Esophagus squamous epithelium (tissue), 5 donors: ENCODE results near the gene DST. TPM values are rescaled to one million over a fixed set of nuclear protein-coding genes. Genes with fewer than 3 reads are reported as not detected.

ENCODE experiments used
- DNase-seq: peaks from one replicate; lab custom pipeline; 2025; lab: John Stamatoyannopoulos, UW
- H3K27ac ChIP-seq, 4 donors: fragments of 200-600 bp; sonication (generic); one replicate each; pipeline ENCODE4 v1.5.1; 2016 to 2019; ENCODE audit warnings: mild to moderate bottlenecking in 1 of 4
- H3K27me3 ChIP-seq, 4 donors: fragments of 200-600 bp; sonication (generic); 1 replicate in 3 of 4; 2 replicates in 1 of 4; pipeline versions ENCODE4 v1.5.1 to v1.6.0; 2017 to 2021; ENCODE audit warnings: antibody characterized with exemption in 1 of 4
- H3K36me3 ChIP-seq, 3 donors: fragments of 200-600 bp; sonication (generic); one replicate each; pipeline ENCODE4 v1.5.1; 2016 to 2019
- H3K4me1 ChIP-seq, 3 donors: fragments of 200-600 bp; sonication (generic); one replicate each; pipeline ENCODE4 v1.5.1; 2017 to 2019
- H3K4me3 ChIP-seq, 4 donors: fragments of 200-600 bp; sonication (generic); 1 replicate in 3 of 4; 2 replicates in 1 of 4; pipeline ENCODE4 v1.5.1; 2016 to 2019; ENCODE audit warnings: mild to moderate bottlenecking in 2 of 4, moderate library complexity in 1 of 4
- H3K9me3 ChIP-seq, 3 donors: fragments of 200-600 bp; sonication (generic); one replicate each; pipeline ENCODE4 v1.5.1; 2016 to 2019
- CTCF ChIP-seq, 6 experiments: fragments of 450-650 bp in 4 of 6; fragments of 200-600 bp in 2 of 6; sonication (generic) in 2 of 6; IDR thresholded peaks; one replicate each; pipeline ENCODE4 v1.5.1; 2016 to 2019; ENCODE audit warnings: antibody characterized with exemption in 6 of 6, mild to moderate bottlenecking in 4 of 6, moderate library complexity in 4 of 6
- POLR2A ChIP-seq, 4 donors: fragments of 450-650 bp; IDR thresholded peaks; one replicate each; pipeline ENCODE4 v1.6.1; 2017; ENCODE audit warnings: antibody characterized with exemption in 4 of 4, mild to moderate bottlenecking in 4 of 4, moderate library complexity in 3 of 4
- WGBS, 2 donors: methylation state at CpG; one replicate each; pipeline ENCODE4 v1.1.5; 2018; 5-methylcytosine and 5-hydroxymethylcytosine counted together
- intact Hi-C: fragments of 100-400 bp; cut with DNase I; formaldehyde crosslinking; loops from one replicate; pipeline ENCODE4 v1.15.0; 2022
- total RNA-seq, 4 donors: library from RNA; depleted of rRNA; stranded (reverse); fragments of >200 nt; gene quantifications; one replicate each; pipeline ENCODE4 v1.1.0, GENCODE V29; 2016
- donor health status: DM: yes; HTN: yes; CAD: no.

DST gene
- total RNA-seq, 4 donors from 2014 or later: 134 to 468 (median 175) TPM

- Histone ChIP-seq H3K27me3 (no peaks in the 10 kb centered on the region), H3K27ac (peak overlapping the region in 3 of 4 donors; percentile 45 to 62 (median 59)), H3K4me3 (no peak overlapping the region), H3K4me1 (peaks cover 19 to 88% (median 39%) of the 10 kb centered on the region in 3 donors), H3K36me3 (no peaks in the 10 kb centered on the region), H3K9me3 (no peaks in the 10 kb centered on the region)
- 53 to 59% methylated on average over 1 of the region's 1 CpG for WGBS, 2 donors
- intact Hi-C loops: no loop called here
- TF ChIP-seq POLR2A (IDR thresholded peaks at IDR 0.05): no peak
- TF ChIP-seq CTCF (IDR thresholded peaks at IDR 0.05): no peak
- DNase-seq: no peak
Observed at GRCh38 chr6:56655249-56655648, 12.6 kb upstream of the DST start.

DNA sequence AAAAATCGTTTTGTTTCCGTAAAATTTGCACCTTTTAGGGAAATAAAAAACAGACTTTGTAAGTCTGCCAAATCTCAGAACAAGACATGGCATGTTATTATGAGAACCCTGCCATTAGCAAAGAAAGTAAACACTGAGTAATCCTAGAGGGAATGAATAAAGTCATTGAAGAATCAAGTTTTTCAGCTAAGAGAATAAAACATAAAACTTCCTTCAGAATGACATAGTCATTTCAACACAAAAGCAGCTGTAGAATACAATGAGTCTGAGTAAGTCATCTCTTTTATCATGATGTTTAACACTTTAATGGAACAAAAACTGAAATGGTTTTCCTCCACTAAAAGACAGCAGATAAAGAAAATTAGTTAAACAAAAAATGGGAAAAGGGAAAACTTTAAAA, 10.3 kb upstream of the DST start:
- Histone ChIP-seq H3K36me3 (no peaks in the 10 kb centered on the region), H3K4me1 (peaks cover 17 to 86% (median 45%) of the 10 kb centered on the region in 3 donors), H3K4me3 (no peak overlapping the region), H3K9me3 (no peaks in the 10 kb centered on the region), H3K27ac (peak overlapping the region; percentile 57 to 82 (median 78)), H3K27me3 (no peaks in the 10 kb centered on the region)
- TF ChIP-seq CTCF (IDR thresholded peaks at IDR 0.05) (no peak), POLR2A (IDR thresholded peaks at IDR 0.05) (no peak)
- intact Hi-C loops: no loop called here
- 9 to 18% methylated on average over 2 of the region's 2 CpGs for WGBS, 2 donors
- DNase-seq: no peak

DNA sequence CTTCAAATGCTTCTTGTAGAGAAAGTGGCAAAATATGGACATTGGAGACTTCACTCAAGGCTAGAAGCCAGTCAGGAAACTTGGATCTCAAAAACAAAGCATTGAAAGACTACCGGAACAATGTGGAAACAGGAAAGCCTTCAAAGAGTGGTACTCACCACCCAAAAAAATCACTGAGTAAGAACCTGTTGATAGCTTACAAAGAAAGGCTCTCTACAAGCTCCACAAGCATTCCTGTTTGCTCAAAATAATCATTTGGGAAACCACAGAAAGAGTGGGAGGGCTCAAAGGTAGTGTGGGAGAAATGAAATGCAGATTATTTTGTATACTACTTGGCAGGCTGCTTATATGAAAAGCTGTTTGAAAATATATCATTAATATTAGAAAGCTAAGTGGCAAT, 9.5 kb upstream of the DST start:
- Histone ChIP-seq H3K4me3 (no peak overlapping the region), H3K9me3 (no peaks in the 10 kb centered on the region), H3K4me1 (peaks cover 17 to 86% (median 47%) of the 10 kb centered on the region in 3 donors), H3K36me3 (no peaks in the 10 kb centered on the region), H3K27me3 (no peaks in the 10 kb centered on the region), H3K27ac (peak overlapping the region; percentile 29 to 82 (median 60))
- 13 to 24% methylated on average over 1 of the region's 1 CpG for WGBS, 2 donors
- intact Hi-C loops: no loop called here
- TF ChIP-seq POLR2A (IDR thresholded peaks at IDR 0.05): no peak
- TF ChIP-seq CTCF (IDR thresholded peaks at IDR 0.05): no peak
- no peak for DNase-seq

DNA sequence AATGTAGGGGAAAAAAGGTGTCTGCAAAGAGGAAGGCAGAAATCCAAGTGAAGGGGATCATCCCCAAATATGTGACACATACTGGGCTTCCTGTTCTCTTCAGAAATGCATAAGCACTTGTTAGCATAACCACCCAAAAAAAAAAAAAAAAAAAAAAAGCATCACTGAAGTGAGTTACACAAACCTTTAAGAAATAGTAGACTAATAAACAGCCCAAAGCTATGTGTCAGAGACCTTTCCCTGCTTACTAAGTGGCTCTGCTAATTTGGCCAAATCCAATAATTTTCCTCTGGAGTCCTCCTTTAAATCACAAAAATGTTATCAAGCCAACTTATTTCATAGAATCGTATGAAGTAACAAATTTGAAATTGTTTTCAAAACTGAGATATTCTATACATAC, 7.5 kb upstream of the DST start:
- 83 to 88% methylated on average over 1 of the region's 1 CpG for WGBS, 2 donors
- H3K27ac ChIP-seq: peak overlapping the region in 2 of 4 donors; percentile 13 to 75

DNA sequence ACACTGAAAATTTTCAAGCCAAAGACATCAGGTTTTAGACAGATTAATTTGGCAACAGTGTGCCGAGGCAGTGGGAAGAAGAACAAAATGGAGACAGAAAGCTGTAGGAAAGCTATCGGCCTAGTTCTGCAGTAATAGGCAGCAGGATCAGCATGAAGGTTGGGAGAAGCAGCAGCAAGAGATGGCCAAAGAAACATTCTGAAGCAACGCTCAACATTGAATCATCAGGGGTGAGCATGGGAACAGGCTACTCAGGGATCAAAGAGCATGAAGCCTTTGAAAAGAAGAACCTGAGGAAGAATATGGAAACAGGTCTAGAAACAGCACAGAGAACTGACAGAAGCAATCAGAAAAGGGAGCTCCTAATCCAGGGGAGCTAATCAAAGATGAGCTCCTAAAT, 7.1 kb upstream of the DST start:
- WGBS, 2 donors: 53 to 75% methylated on average over 3 of the region's 3 CpGs
- intact Hi-C loops: no loop called here
- no peak for TF ChIP-seq POLR2A (IDR thresholded peaks at IDR 0.05)
- TF ChIP-seq CTCF (IDR thresholded peaks at IDR 0.05): no peak

More for the DNA sequence above, 7.5 kb upstream of the DST start:
- Histone ChIP-seq H3K4me1 (peaks cover 8 to 75% (median 38%) of the 10 kb centered on the region in 3 donors), H3K27me3 (no peaks in the 10 kb centered on the region), H3K36me3 (no peaks in the 10 kb centered on the region), H3K9me3 (no peaks in the 10 kb centered on the region), H3K4me3 (no peak overlapping the region)
- intact Hi-C loops: no loop called here
- TF ChIP-seq POLR2A (IDR thresholded peaks at IDR 0.05) (no peak), CTCF (IDR thresholded peaks at IDR 0.05) (no peak)
- DNase-seq: no peak

More for the DNA sequence above, 7.1 kb upstream of the DST start:
- DNase-seq: no peak
- Histone ChIP-seq H3K9me3 (no peaks in the 10 kb centered on the region), H3K4me3 (no peak overlapping the region), H3K36me3 (no peaks in the 10 kb centered on the region), H3K4me1 (peaks cover 8 to 76% (median 36%) of the 10 kb centered on the region in 3 donors), H3K27me3 (no peaks in the 10 kb centered on the region), H3K27ac (peak overlapping the region; percentile 8 to 75 (median 14))
